AG04450 (cell line): ENCODE results near the gene DRD2. TPM values are rescaled to one million over a fixed set of nuclear protein-coding genes. Genes with fewer than 3 reads are reported as not detected.

ENCODE experiments used
- CTCF ChIA-PET: fragments of 300-600, 350-600 bp; formaldehyde crosslinking; extraction: SDS; loops from one replicate; lab custom pipeline; 2022; ENCODE audit warnings: antibody characterized with exemption, inconsistent platforms; lab: Charles Lee
- POLR2A ChIA-PET: fragments of 350-600 bp; formaldehyde crosslinking; extraction: SDS; loops from one replicate; lab custom pipeline; 2021; ENCODE audit warnings: antibody characterized with exemption, inconsistent platforms; lab: Yijun Ruan, JAX
- DNase-seq: peaks from one replicate; pipeline ENCODE4 v3.0.0-alpha.2; 2011; ENCODE audit warnings: low read depth, low spot score
- H3K27ac ChIP-seq: one replicate; pipeline ENCODE4 v1.5.1; 2012; ENCODE audit warnings: low read depth, low read length, control low read depth
- H3K27me3 ChIP-seq: one replicate; pipeline ENCODE4 v1.6.0; 2012; ENCODE audit warnings: low read length; ENCODE audit not compliant: control insufficient read depth, insufficient read depth
- H3K4me3 ChIP-seq: 2 replicates; pipeline ENCODE4 v1.5.1; 2011; ENCODE audit warnings: mild to moderate bottlenecking, low read depth, low read length, control low read depth
- H3K9me3 ChIP-seq: 2 replicates; pipeline ENCODE4 v1.5.1; 2012; ENCODE audit warnings: low read length; ENCODE audit not compliant: control insufficient read depth, insufficient read depth
- CTCF ChIP-seq: IDR thresholded peaks from 2 replicates; pipeline ENCODE4 v1.5.1; 2011; ENCODE audit warnings: low read depth, low read length, control low read depth, inconsistent platforms
- polyA plus RNA-seq: library from polyadenylated mRNA; depleted of rRNA; stranded (reverse); fragments of >200 nt; gene quantifications from 2 replicates; pipeline ENCODE4 v1.2.3, GENCODE V29; 2011

The DRD2 gene
- polyA plus RNA-seq, 1 experiment: not detected

- no peak overlapping the region for H3K27ac ChIP-seq
- H3K27me3 ChIP-seq: peaks cover 30% of the 10 kb centered on the region
- CTCF ChIA-PET: no interaction called here
- no peak overlapping the region for H3K4me3 ChIP-seq
- no peak for DNase-seq
- TF ChIP-seq CTCF: no peak
- H3K9me3 ChIP-seq: no peaks in the 10 kb centered on the region; the same call in 1 of the 2 replicates
- POLR2A ChIA-PET: no interaction called here
Measured at GRCh38 chr11:113382121-113382520, 93.1 kb downstream of the DRD2 start.

- H3K27ac ChIP-seq: no peak overlapping the region
- CTCF ChIA-PET: no interaction called here
- H3K27me3 ChIP-seq: peaks cover 23% of the 10 kb centered on the region
- POLR2A ChIA-PET: no interaction called here
- no peak for DNase-seq
- no peak overlapping the region for H3K4me3 ChIP-seq
- TF ChIP-seq CTCF: no peak
- H3K9me3 ChIP-seq: no peaks in the 10 kb centered on the region
Measured at GRCh38 chr11:113378692-113379091, 96.5 kb downstream of the DRD2 start.

DNA sequence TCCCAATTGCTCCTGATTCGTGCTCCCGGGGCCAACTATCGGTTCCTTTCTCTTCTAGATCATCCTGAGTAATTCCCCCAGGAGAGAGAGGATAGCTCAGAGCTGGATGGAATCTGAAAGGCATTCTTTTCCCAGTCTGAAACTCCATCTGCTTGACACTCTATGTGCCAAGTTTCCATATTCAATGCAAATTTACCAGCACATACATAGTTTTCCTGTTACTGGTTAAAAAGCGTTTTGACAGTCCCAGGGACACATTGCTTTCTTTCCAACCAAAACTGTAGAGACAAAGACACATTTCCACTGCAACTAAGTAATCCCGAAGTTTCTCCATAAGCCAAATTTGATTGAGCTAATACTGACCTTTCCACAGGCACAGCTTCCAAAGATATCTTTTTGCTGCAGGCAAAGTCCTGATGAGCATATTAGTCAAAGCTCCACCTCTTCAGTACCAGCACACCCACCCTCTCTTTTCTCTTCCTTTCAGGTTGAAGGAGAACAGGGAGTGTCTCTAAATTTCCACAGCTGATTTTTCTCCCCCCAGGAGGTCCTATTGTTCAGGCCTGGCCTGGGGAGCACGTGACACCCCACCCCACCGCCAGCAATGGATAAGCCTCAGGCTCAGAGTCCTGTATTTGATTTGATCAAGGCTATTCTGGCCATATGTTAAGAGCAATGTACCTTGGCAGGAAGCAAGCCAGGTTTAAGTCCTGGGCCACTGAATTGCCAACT lies 97.4 kb downstream of the DRD2 start:
- Histone ChIP-seq H3K27me3 (peaks cover 23% of the 10 kb centered on the region), H3K4me3 (no peak overlapping the region), H3K9me3 (no peaks in the 10 kb centered on the region), H3K27ac (no peak overlapping the region)
- POLR2A ChIA-PET: no interaction called here
- DNase-seq: no peak
- CTCF ChIA-PET: interaction anchor here (0.7 kb wide), 1 partner anchor 16 kb away, joined by 3 read pairs; no protein-coding TSS in a partner anchor
- no peak for TF ChIP-seq CTCF

GRCh38 chr11:113376156-113376555 lies 99.0 kb downstream of the DRD2 start:
- H3K27me3 ChIP-seq: peaks cover 10% of the 10 kb centered on the region
- ChIA-PET POLR2A (interaction anchor here (0.6 kb wide), 1 partner anchor 363 kb away, joined by 3 read pairs; no protein-coding TSS in a partner anchor), CTCF (interaction anchor here (1.2 kb wide), 1 partner anchor 40 kb away, joined by 3 read pairs; no protein-coding TSS in a partner anchor)
- TF ChIP-seq CTCF: no peak
- DNase-seq: peak; percentile 6
- H3K27ac ChIP-seq: no peak overlapping the region
- H3K9me3 ChIP-seq: no peaks in the 10 kb centered on the region
- no peak overlapping the region for H3K4me3 ChIP-seq

- ChIA-PET CTCF (interaction anchor here (0.6 to 0.8 kb wide), 2 partner anchors 158 to 967 kb away, joined by 3 read pairs; no protein-coding TSS in a partner anchor), POLR2A (no interaction called here)
- no peaks in the 10 kb centered on the region for H3K9me3 ChIP-seq
- H3K27ac ChIP-seq: no peak overlapping the region
- no peak for DNase-seq
- H3K27me3 ChIP-seq: peaks cover 10% of the 10 kb centered on the region
- TF ChIP-seq CTCF: no peak
- no peak overlapping the region for H3K4me3 ChIP-seq
Measured at GRCh38 chr11:113375402-113375801, 99.8 kb downstream of the DRD2 start.
